K562 (cell line): ENCODE results near the gene CTDSP2. TPM values are rescaled to one million over a fixed set of nuclear protein-coding genes. Genes with fewer than 3 reads are reported as not detected.
A peak's percentile ranks its signal among the peaks of the same experiment; 100 is the strongest.

ENCODE experiments used
- ARID4B ChIP-seq: sonication (generic); formaldehyde crosslinking; IDR thresholded peaks from 2 replicates; pipeline ENCODE4 v1.8.0; 2022; ENCODE audit warnings: mild to moderate bottlenecking, missing genetic modification reagents
- ELF1 ChIP-seq: fragments of 200-800 bp; sonication (Bioruptor generic); IDR thresholded peaks from 2 replicates; pipeline ENCODE4 v1.6.1; 2016; ENCODE audit warnings: missing genetic modification characterization, missing compliant biosample characterization
- FOXM1 ChIP-seq, 2 experiments: fragments of 450-650 bp in 1 of 2; sonication (generic) in 1 of 2; formaldehyde crosslinking in 1 of 2; IDR thresholded peaks; 2 replicates each; pipeline versions ENCODE4 v1.6.1 to v1.9.0; 2017 to 2022; ENCODE audit warnings: low read depth in 2 of 2, mild to moderate bottlenecking in 2 of 2, missing genetic modification reagents in 1 of 2, moderate library complexity in 1 of 2
- HDAC3 ChIP-seq: fragments of 450-650 bp; IDR thresholded peaks from 2 replicates; pipeline ENCODE4 v1.6.1; 2018; ENCODE audit warnings: borderline replicate concordance, mild to moderate bottlenecking, moderate library complexity; ENCODE audit not compliant: partially characterized antibody
- HES1 ChIP-seq: fragments of 450-650 bp; IDR thresholded peaks from 2 replicates; pipeline ENCODE4 v1.6.1; 2016; ENCODE audit warnings: low read depth, mild to moderate bottlenecking, moderate library complexity
- MBD1 ChIP-seq: fragments of 250-450 bp; sonication (Bioruptor Pico); IDR thresholded peaks from 2 replicates; pipeline ENCODE4 v1.8.0; 2022; ENCODE audit warnings: inconsistent platforms
- PTRF ChIP-seq: fragments of 450-650 bp; IDR thresholded peaks from 2 replicates; pipeline ENCODE4 v1.6.1; 2016; ENCODE audit warnings: mild to moderate bottlenecking, missing genetic modification characterization, missing compliant biosample characterization
- RFX7 ChIP-seq: fragments of 250-450 bp; sonication (Bioruptor Pico); IDR thresholded peaks from 2 replicates; pipeline ENCODE4 v1.5.1; 2021; ENCODE audit warnings: mild to moderate bottlenecking
- SOX6 ChIP-seq: fragments of 450-650 bp; IDR thresholded peaks from 2 replicates; pipeline ENCODE4 v1.6.1; 2014; ENCODE audit warnings: mild to moderate bottlenecking
- SPI1 ChIP-seq: IDR thresholded peaks from 2 replicates; pipeline ENCODE4 v1.6.1; 2011; ENCODE audit warnings: low read depth, low read length, control low read depth, borderline replicate concordance
- TAL1 ChIP-seq: fragments of 450-650 bp; IDR thresholded peaks from 2 replicates; pipeline ENCODE4 v1.6.1; 2016; ENCODE audit warnings: mild to moderate bottlenecking
- ZBTB1 ChIP-seq: sonication (generic); formaldehyde crosslinking; IDR thresholded peaks from 2 replicates; pipeline ENCODE4 v1.8.1; 2023; ENCODE audit warnings: missing genetic modification reagents, low read depth, mild to moderate bottlenecking, borderline replicate concordance
- ZNF277 ChIP-seq: fragments of 250-450 bp; sonication (Bioruptor Pico); IDR thresholded peaks from 2 replicates; pipeline ENCODE4 v1.8.0; 2022; ENCODE audit warnings: inconsistent platforms, mild to moderate bottlenecking, moderate library complexity, borderline replicate concordance
- ZNF324 ChIP-seq: fragments of 250-450 bp; sonication (Bioruptor Pico); IDR thresholded peaks from 2 replicates; pipeline ENCODE4 v1.4.0; 2020; ENCODE audit warnings: mild to moderate bottlenecking
- ZNF644 ChIP-seq: fragments of 200-800 bp; sonication (Bioruptor generic); IDR thresholded peaks from 2 replicates; pipeline ENCODE4 v1.6.1; 2016; ENCODE audit warnings: low read depth, missing genetic modification characterization, missing compliant biosample characterization
- polyA plus RNA-seq, 8 experiments: library from polyadenylated mRNA; depleted of rRNA in 4 of 8; stranded (reverse) in 5 of 8; unstranded in 3 of 8; fragments of >200 nt; fragmentation: Nextera tagmentation in 2 of 8; fragmentation: Illumina TruSeq in 1 of 8; extraction: Ambion mirVana in 2 of 8; extraction: Trizol in 1 of 8; gene quantifications; 2 replicates each; pipeline versions ENCODE4 v1.2.1 to v1.2.3, GENCODE V29; 2011 to 2014; ENCODE audit warnings: inconsistent platforms in 1 of 8, missing spikeins in 1 of 8
- total RNA-seq, 7 experiments: library from RNA; depleted of rRNA in 6 of 7; stranded (reverse); fragments of >200 nt in 6 of 7; fragmentation: Illumina TruSeq in 2 of 7; extraction: Trizol in 2 of 7; gene quantifications; 2 replicates each; pipeline versions ENCODE4 v1.2.1 to v1.2.3, GENCODE V29; 2011 to 2021; ENCODE audit warnings: low replicate concordance in 1 of 7
- TF ChIP-seq, protein P1 (sequence below): fragments of 200-800 bp; sonication (Bioruptor generic); IDR thresholded peaks from 2 replicates; pipeline ENCODE4 v1.6.1; 2017; ENCODE audit warnings: missing genetic modification characterization, missing compliant biosample characterization

The CTDSP2 gene
- total and polyA plus RNA-seq, 9 of the 15 experiments (the other 6 are each of a cell fraction or from before 2014, with no cell fraction given), result 20.4 to 108 (median 47.7) TPM

DNA sequence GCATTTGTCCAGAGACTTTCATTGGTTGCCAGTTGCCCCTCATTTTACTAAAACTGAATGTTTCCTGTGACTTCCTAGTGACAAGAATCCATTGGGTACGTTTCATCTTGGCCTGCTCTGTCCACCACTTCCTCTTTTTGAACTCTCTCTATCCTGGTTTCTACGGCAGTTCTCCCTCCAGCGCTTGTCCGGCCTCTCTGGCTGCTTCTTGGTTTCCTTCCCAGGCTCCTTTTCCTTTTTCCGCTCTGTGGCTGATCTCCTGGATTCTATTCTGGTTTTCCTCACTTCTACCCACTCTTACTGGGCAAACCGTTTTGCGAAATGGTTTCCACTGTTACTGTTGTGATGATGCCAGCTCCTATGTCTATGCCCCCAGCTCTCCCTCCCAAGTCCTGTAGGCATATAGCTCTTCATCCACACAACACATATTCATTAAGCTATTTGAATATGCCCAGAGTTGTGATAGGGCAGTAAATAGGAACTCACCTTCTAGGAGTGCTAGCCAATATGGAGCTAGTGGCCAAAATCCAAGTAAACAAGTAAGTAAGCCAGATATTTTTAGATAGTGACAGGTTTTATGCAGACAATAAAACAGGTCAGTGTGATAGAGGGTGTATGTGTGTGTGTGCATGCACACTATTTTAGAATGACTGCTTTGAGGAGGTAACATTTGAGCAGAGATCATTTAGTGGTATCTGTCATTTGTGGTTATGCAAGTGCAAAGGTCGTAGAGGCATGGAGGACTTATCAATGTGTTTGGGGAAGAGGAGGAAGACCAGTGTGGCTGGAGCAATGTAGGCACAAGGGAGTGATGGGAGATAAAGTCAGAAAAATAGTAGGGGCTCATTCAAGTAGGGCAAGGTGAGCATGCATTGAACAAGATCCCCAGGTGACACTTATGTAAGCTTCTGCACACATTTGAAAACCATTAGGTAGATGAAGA is 27.9 kb upstream of the CTDSP2 start (continued):
- no peak for TF ChIP-seq ZNF277 (CRISPR knock-in tag)
- TF ChIP-seq SOX6, result no peak
- no peak for TF ChIP-seq HES1
- TF ChIP-seq PTRF, result no peak
- peak; percentile 100 for TF ChIP-seq SPI1
- TF ChIP-seq ARID4B (CRISPR knock-in tag), result no peak
- TF ChIP-seq ZNF644 (tag), result no peak
- TF ChIP-seq ZNF324, result no peak
- TF ChIP-seq, protein P1, sequence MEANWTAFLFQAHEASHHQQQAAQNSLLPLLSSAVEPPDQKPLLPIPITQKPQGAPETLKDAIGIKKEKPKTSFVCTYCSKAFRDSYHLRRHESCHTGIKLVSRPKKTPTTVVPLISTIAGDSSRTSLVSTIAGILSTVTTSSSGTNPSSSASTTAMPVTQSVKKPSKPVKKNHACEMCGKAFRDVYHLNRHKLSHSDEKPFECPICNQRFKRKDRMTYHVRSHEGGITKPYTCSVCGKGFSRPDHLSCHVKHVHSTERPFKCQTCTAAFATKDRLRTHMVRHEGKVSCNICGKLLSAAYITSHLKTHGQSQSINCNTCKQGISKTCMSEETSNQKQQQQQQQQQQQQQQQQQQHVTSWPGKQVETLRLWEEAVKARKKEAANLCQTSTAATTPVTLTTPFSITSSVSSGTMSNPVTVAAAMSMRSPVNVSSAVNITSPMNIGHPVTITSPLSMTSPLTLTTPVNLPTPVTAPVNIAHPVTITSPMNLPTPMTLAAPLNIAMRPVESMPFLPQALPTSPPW (CRISPR knock-in tag), result 0 out of 2 replicates have a peak, but pooled peaks have one; percentile 5
- peak; percentile 18 for TF ChIP-seq HDAC3
- no peak for TF ChIP-seq ZBTB1
- no peak for TF ChIP-seq FOXM1 (IDR thresholded peaks at IDR 0.05; ENCODE audit: low read depth)
- no peak for TF ChIP-seq FOXM1 (CRISPR knock-in tag; IDR thresholded peaks at IDR 0.05; ENCODE audit: low read depth)
- TF ChIP-seq ELF1 (tag), result peak; percentile 64
- TF ChIP-seq RFX7 (CRISPR knock-in tag), result no peak
- TF ChIP-seq MBD1 (CRISPR knock-in tag), result no peak
- TF ChIP-seq TAL1, result no peak
